ENCODE results near the gene IFT172. TPM values are rescaled to one million over a fixed set of nuclear protein-coding genes. Genes with fewer than 3 reads are reported as not detected.

Gene IFT172
- polyA plus RNA-seq, 2 of the 4 experiments (the other 2 are of a cell fraction): 14.0 to 21.6 TPM

GRCh38 chr2:27428213-27428977 is 61.1 kb downstream of the IFT172 start, which contains the start of gene NRBP1:
NRBP1 (plus strand) TSS chr2:27428631; CDS start chr2:27433274, 4,643 bp downstream.
- WGBS (ENCODE audit: missing lambda C conversion rate): under 1% methylated on average over 48 of the region's 75 CpGs

DNA sequence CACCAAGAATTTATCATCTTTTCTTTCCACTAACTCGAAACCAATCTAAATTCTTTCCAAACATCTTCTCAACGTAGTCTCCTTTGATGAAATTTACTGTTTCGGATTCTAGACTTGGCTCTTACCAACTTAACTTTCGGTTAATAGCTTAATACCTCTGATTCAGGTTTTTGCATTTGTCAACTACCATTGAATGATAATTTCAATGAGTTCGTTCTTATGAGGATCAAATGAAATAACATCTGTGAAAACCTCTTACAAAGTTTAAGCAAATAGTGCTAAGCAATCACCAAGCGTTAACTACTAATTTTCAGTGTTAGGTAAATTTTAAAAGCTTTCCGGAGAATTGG is 61.7 kb downstream of the IFT172 start:
- Histone ChIP-seq H3K27ac (peak overlapping the region; percentile 97 to 98), H3K4me3 (peak overlapping the region; percentile 89), H3K4me1 (peaks cover 27% of the 10 kb centered on the region), H3K9me3 (no peaks in the 10 kb centered on the region), H3K4me2 (peak overlapping the region; percentile 73)
- ChIA-PET CTCF (interaction anchor here (1.3 to 10.4 kb wide), 7 partner anchors 8 to 75 kb away, joined by 3 to 72 read pairs (median 5); partner anchors contain the start of gene PPM1G), POLR2A (interaction anchor here (0.6 to 3.1 kb wide), 9 partner anchors 9 to 276 kb away, joined by 3 to 78 read pairs (median 5); partner anchors contain the start of genes PPM1G and ZNF512)
- 14% methylated on average over 7 of the region's 7 CpGs for WGBS (ENCODE audit: missing lambda C conversion rate)
- ATAC-seq (no peak), FAIRE-seq (no peak), DNase-seq (ENCODE audit: low read depth in 1 of 2, low spot score in 1 of 2) (no peak)
- TF ChIP-seq PHF8 (IDR thresholded peaks at IDR 0.05; ENCODE audit: borderline replicate concordance, low read depth): no peak
- TF ChIP-seq USF2 (IDR thresholded peaks at IDR 0.05): no peak
- TF ChIP-seq JUNB (IDR thresholded peaks at IDR 0.05): no peak
- TF ChIP-seq FOSL2 (IDR thresholded peaks at IDR 0.05): no peak
- TF ChIP-seq FOSL2 (CRISPR knock-in tag; IDR thresholded peaks at IDR 0.05): no peak
- no peak for TF ChIP-seq ESRRA (IDR thresholded peaks at IDR 0.05; ENCODE audit: borderline replicate concordance, low read length)
- no peak for TF ChIP-seq FOXS1 (CRISPR knock-in tag; IDR thresholded peaks at IDR 0.05)
- TF ChIP-seq SREBF2 (IDR thresholded peaks at IDR 0.05): no peak
- TF ChIP-seq, protein P1, sequence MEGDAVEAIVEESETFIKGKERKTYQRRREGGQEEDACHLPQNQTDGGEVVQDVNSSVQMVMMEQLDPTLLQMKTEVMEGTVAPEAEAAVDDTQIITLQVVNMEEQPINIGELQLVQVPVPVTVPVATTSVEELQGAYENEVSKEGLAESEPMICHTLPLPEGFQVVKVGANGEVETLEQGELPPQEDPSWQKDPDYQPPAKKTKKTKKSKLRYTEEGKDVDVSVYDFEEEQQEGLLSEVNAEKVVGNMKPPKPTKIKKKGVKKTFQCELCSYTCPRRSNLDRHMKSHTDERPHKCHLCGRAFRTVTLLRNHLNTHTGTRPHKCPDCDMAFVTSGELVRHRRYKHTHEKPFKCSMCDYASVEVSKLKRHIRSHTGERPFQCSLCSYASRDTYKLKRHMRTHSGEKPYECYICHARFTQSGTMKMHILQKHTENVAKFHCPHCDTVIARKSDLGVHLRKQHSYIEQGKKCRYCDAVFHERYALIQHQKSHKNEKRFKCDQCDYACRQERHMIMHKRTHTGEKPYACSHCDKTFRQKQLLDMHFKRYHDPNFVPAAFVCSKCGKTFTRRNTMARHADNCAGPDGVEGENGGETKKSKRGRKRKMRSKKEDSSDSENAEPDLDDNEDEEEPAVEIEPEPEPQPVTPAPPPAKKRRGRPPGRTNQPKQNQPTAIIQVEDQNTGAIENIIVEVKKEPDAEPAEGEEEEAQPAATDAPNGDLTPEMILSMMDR (IDR thresholded peaks at IDR 0.05): no peak
- no peak for TF ChIP-seq RARB (CRISPR knock-in tag; IDR thresholded peaks at IDR 0.05)
- TF ChIP-seq E2F6 (IDR thresholded peaks at IDR 0.05; ENCODE audit: borderline replicate concordance, low read depth): no peak
- no peak for TF ChIP-seq POLR2AphosphoS2 (conservative IDR thresholded peaks at IDR 0.05; ENCODE audit: low read length)
- TF ChIP-seq KDM5A (IDR thresholded peaks at IDR 0.05): no peak

More at GRCh38 chr2:27428213-27428977, 61.1 kb downstream of the IFT172 start, which contains the start of gene NRBP1:
- peaks cover 27% of the 10 kb centered on the region for H3K4me1 ChIP-seq
- TF ChIP-seq, protein P2, sequence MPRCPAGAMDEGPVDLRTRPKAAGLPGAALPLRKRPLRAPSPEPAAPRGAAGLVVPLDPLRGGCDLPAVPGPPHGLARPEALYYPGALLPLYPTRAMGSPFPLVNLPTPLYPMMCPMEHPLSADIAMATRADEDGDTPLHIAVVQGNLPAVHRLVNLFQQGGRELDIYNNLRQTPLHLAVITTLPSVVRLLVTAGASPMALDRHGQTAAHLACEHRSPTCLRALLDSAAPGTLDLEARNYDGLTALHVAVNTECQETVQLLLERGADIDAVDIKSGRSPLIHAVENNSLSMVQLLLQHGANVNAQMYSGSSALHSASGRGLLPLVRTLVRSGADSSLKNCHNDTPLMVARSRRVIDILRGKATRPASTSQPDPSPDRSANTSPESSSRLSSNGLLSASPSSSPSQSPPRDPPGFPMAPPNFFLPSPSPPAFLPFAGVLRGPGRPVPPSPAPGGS (IDR thresholded peaks at IDR 0.05): peak; percentile 73; the same call in 1 of the 3 replicates
- peak; percentile 93 for TF ChIP-seq POLR2A (IDR thresholded peaks at IDR 0.05; ENCODE audit: low read length)
- no peak; a peak in 1 of 5 replicates for TF ChIP-seq RAD21 (conservative IDR thresholded peaks at IDR 0.05 in 1 of 2, IDR thresholded peaks at IDR 0.05 in 1 of 2)
- no peak for TF ChIP-seq NFE2L2 (conservative IDR thresholded peaks at IDR 0.05; ENCODE audit: low read length)
- TF ChIP-seq JUN (IDR thresholded peaks at IDR 0.05): peak; percentile 74 to 80; a peak in 2 of 5 replicates
- TF ChIP-seq, protein P3, sequence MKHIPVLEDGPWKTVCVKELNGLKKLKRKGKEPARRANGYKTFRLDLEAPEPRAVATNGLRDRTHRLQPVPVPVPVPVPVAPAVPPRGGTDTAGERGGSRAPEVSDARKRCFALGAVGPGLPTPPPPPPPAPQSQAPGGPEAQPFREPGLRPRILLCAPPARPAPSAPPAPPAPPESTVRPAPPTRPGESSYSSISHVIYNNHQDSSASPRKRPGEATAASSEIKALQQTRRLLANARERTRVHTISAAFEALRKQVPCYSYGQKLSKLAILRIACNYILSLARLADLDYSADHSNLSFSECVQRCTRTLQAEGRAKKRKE (CRISPR knock-in tag; IDR thresholded peaks at IDR 0.05; ENCODE audit: low read depth): no peak
- TF ChIP-seq GATA3 (IDR thresholded peaks at IDR 0.05; ENCODE audit: borderline replicate concordance): peak; percentile 38; the same call in 1 of the 2 replicates
- no peak for TF ChIP-seq SREBF2 (IDR thresholded peaks at IDR 0.05)
- TF ChIP-seq, protein P1 (IDR thresholded peaks at IDR 0.05): peak; percentile 35; the same call in 1 of the 3 replicates
- peak; percentile 89 for TF ChIP-seq PHF8 (IDR thresholded peaks at IDR 0.05; ENCODE audit: borderline replicate concordance, low read depth)
- TF ChIP-seq, protein P4, sequence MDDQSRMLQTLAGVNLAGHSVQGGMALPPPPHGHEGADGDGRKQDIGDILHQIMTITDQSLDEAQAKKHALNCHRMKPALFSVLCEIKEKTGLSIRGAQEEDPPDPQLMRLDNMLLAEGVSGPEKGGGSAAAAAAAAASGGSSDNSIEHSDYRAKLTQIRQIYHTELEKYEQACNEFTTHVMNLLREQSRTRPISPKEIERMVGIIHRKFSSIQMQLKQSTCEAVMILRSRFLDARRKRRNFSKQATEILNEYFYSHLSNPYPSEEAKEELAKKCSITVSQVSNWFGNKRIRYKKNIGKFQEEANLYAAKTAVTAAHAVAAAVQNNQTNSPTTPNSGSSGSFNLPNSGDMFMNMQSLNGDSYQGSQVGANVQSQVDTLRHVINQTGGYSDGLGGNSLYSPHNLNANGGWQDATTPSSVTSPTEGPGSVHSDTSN (IDR thresholded peaks at IDR 0.05): peak; percentile 27; the same call in 1 of the 2 replicates
- TF ChIP-seq MAFK (IDR thresholded peaks at IDR 0.05; ENCODE audit: partially characterized antibody): no peak
- TF ChIP-seq, protein P5, sequence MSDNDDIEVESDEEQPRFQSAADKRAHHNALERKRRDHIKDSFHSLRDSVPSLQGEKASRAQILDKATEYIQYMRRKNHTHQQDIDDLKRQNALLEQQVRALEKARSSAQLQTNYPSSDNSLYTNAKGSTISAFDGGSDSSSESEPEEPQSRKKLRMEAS (IDR thresholded peaks at IDR 0.05): peak; percentile 29
- TF ChIP-seq HOXB13 (CRISPR knock-in tag; IDR thresholded peaks at IDR 0.05; ENCODE audit: low read depth): no peak
- TF ChIP-seq TFCP2L1 (CRISPR knock-in tag; IDR thresholded peaks at IDR 0.05): peak; percentile 42; the same call in 1 of the 2 replicates
- H3K27ac ChIP-seq: peak within 1 kb of the TSS; percentile 97 to 98
- ChIA-PET POLR2A (interaction anchor here (0.6 to 3.1 kb wide), 16 partner anchors 9 to 1126 kb away, joined by 3 to 78 read pairs (median 4); partner anchors contain the start of genes CCDC121, GPN1, PPM1G and ZNF512), CTCF (interaction anchor here (0.9 to 10.4 kb wide), 10 partner anchors 8 to 205 kb away, joined by 3 to 72 read pairs (median 4); partner anchors contain the start of gene PPM1G)
- no peaks in the 10 kb centered on the region for H3K9me3 ChIP-seq
- FAIRE-seq (no peak), DNase-seq (ENCODE audit: low read depth in 1 of 2, low spot score in 1 of 2) (peak; percentile 88 to 93), ATAC-seq (peak; percentile 90 to 94)
- peak within 1 kb of the TSS; percentile 85 for H3K4me2 ChIP-seq
- peak within 1 kb of the TSS; percentile 89 for H3K4me3 ChIP-seq
